ENCODE measurements around the gene KCNMA1.

DNA sequence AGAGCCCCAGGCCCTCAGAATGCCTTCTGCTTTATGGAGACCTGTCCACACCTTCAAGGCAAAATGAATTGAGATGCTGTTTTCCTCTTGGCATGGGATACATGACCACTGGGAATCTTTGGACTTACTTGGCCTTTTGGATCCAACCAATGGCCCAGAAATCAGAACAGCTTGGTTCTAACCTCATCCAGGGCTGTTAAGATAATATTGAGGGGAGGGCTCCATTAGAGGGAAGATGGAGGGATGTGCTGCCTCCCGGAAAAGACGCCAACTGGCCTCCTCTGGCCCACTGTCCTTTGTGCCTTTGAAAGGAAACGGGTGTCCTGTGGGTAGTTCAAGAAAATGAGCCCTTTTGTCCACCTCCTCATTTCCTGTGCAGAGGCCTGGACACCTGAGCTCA lies 530.9 kb downstream of the KCNMA1 start:
- TF ChIP-seq POLR2A (IDR thresholded peaks at IDR 0.05) (no peak), POLR2AphosphoS5 (IDR thresholded peaks at IDR 0.05) (no peak)
